Measurements from ENCODE around the gene KCNK6. TPM values are rescaled to one million over a fixed set of nuclear protein-coding genes. Genes with fewer than 3 reads are reported as not detected.
A peak's percentile ranks its signal among the peaks of the same experiment; 100 is the strongest.

Gene KCNK6
- total and polyA plus RNA-seq, 10 of the 15 experiments (the other 5 are each of a cell fraction or from before 2014, with no cell fraction given), result 0.04 to 1.4 (median 1.1) TPM

GRCh38 chr19:38374332-38375097, 54.9 kb downstream of the KCNK6 start, which contains the start of gene PSMD8 (continued):
- TF ChIP-seq ZNF207 (IDR thresholded peaks at IDR 0.05; ENCODE audit: borderline replicate concordance), result peak; percentile 92; the same call in 1 of the 2 replicates
- TF ChIP-seq EED (IDR thresholded peaks at IDR 0.05; ENCODE audit: low read depth), result no peak
- TF ChIP-seq NR2C2 (IDR thresholded peaks at IDR 0.05; ENCODE audit: borderline replicate concordance, control insufficient read depth, insufficient read length, low read depth), result no peak
- TF ChIP-seq NFYB (IDR thresholded peaks at IDR 0.05; ENCODE audit: insufficient read depth, low read depth, low read length), result no peak
- TF ChIP-seq BCLAF1 (IDR thresholded peaks at IDR 0.05), result no peak
- no peak; the same call in 1 of the 2 replicates for TF ChIP-seq TARDBP (IDR thresholded peaks at IDR 0.05; ENCODE audit: borderline replicate concordance)
- no peak for TF ChIP-seq USF1 (IDR thresholded peaks at IDR 0.05; ENCODE audit: borderline replicate concordance, extremely low read length, insufficient read depth, low read depth, low read length)
- TF ChIP-seq TCF3 (IDR thresholded peaks at IDR 0.05; ENCODE audit: borderline replicate concordance, insufficient read depth, low read depth, low read length), result peak; percentile 82; the same call in 1 of the 2 replicates
- TF ChIP-seq RUNX3 (IDR thresholded peaks at IDR 0.05; ENCODE audit: low read length), result peak; percentile 65; the same call in 1 of the 2 replicates
- no peak for TF ChIP-seq ZNF384 (IDR thresholded peaks at IDR 0.05; ENCODE audit: borderline replicate concordance, low read depth, low read length)
- TF ChIP-seq MLLT1 (IDR thresholded peaks at IDR 0.05), result peak; percentile 52; the same call in 1 of the 2 replicates
- no peak for TF ChIP-seq PRDM15 (CRISPR knock-in tag; IDR thresholded peaks at IDR 0.05)
- TF ChIP-seq CREB1 (IDR thresholded peaks at IDR 0.05; ENCODE audit: low read depth), result peak; percentile 94
- TF ChIP-seq ESRRA (IDR thresholded peaks at IDR 0.05; ENCODE audit: low read length), result no peak
- no peak for TF ChIP-seq CEBPB (IDR thresholded peaks at IDR 0.05; ENCODE audit: borderline replicate concordance in 1 of 2, low read depth in 2 of 2, low read length in 2 of 2)
